PFSK-1 (cell line): ENCODE data around the gene ARL3.

Experiments
- FOXP2 ChIP-seq: optimal IDR thresholded peaks from 2 replicates; pipeline ENCODE3; 2011; ENCODE audit warnings: borderline replicate concordance, control low read depth, inconsistent platforms; ENCODE audit not compliant: insufficient read depth; ENCODE audit errors: extremely low read length, extremely low read depth
- POLR2AphosphoS5 ChIP-seq: IDR thresholded peaks from 2 replicates; pipeline ENCODE4 v1.6.1; 2012; ENCODE audit warnings: low read depth, mild to moderate bottlenecking, control low read depth, low read length, moderate library complexity
- REST ChIP-seq, 2 experiments: IDR thresholded peaks; 2 replicates each; pipeline versions ENCODE4 v1.6.1 to v1.8.0; 2011 to 2012; ENCODE audit warnings: low read depth in 2 of 2, low read length in 2 of 2, control low read depth in 1 of 2, inconsistent platforms in 1 of 2, mild to moderate bottlenecking in 1 of 2, moderate library complexity in 1 of 2; ENCODE audit not compliant: insufficient read depth in 1 of 2
- SIN3A ChIP-seq: IDR thresholded peaks from 2 replicates; pipeline ENCODE4 v1.6.1; 2012; ENCODE audit warnings: mild to moderate bottlenecking, low read length, moderate library complexity, borderline replicate concordance; ENCODE audit not compliant: insufficient read depth
- TAF1 ChIP-seq: IDR thresholded peaks from 2 replicates; pipeline ENCODE4 v1.6.1; 2012; ENCODE audit warnings: low read length, control low read depth, borderline replicate concordance; ENCODE audit not compliant: insufficient read depth

Gene ARL3

GRCh38 chr10:102675011-102675665 is 39.1 kb downstream of the ARL3 start:
- no peak for TF ChIP-seq TAF1
- TF ChIP-seq REST (IDR thresholded peaks at IDR 0.05; ENCODE audit: insufficient read depth in 1 of 2, low read depth in 2 of 2, low read length in 2 of 2) = no peak
- TF ChIP-seq FOXP2 = no peak

DNA sequence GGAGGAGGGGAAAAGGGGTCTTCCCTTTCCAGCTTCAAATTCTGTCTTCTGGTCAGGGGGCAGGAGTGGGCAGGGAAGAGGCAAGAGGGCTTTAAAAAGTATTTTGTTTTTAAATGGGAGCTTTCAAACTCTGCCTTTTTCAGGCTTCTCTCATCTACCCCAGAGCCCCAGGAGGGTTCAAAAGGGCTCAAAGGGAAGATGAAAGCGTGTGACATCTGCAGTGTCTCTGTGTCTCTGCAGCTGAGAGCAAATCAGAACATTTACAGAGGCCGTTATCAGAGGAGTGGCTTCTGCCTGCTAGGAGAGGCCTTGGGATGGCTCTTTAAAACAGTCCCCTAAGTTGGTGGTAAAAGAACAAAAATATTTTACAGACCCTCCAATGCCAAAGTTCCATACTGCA is 39.6 kb downstream of the ARL3 start:
- TF ChIP-seq POLR2AphosphoS5 (no peak), REST (IDR thresholded peaks at IDR 0.05; ENCODE audit: insufficient read depth in 1 of 2, low read depth in 2 of 2, low read length in 2 of 2) (no peak), TAF1 (no peak)

DNA sequence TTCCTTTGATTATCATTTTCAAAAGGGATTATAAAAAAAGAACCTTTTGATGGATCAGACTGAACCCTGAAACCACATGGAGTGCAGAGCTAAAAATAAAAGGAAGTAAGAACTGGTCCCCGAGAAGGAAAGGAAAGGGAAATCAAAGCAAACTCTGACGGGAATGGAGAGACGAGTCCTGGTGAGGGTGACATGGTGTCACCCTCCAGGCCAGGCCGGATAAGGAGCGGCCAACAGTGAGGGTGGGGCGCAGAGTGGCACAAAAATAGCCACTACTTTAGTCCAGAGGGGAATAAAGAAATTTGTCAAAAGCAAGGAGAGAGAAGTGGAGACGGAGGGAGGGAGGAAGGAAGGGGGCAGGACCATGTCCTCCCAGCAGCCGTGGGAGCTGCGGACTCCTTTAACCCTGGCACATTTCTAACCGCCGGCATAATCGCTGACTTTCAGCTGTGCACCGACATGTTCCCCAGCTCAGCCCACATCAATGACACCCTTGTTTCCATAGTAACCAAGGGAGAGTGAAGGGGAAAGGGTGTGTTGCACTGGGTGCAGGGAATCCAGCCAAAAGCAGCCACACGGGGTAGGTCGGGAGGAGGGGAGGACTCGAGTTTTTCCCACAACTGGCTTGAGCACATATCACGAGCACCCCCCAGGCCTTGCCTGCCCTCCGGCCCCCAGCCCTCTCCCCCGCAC is 40.2 kb downstream of the ARL3 start:
- TF ChIP-seq FOXP2 (no peak), TAF1 (no peak), SIN3A (no peak)

- no peak for TF ChIP-seq FOXP2
- no peak for TF ChIP-seq REST (IDR thresholded peaks at IDR 0.05; ENCODE audit: insufficient read depth in 1 of 2, low read depth in 2 of 2, low read length in 2 of 2)
- TF ChIP-seq SIN3A = no peak
- no peak for TF ChIP-seq POLR2AphosphoS5
- TF ChIP-seq TAF1 = no peak
Measured at GRCh38 chr10:102673236-102673818, 40.9 kb downstream of the ARL3 start.

DNA sequence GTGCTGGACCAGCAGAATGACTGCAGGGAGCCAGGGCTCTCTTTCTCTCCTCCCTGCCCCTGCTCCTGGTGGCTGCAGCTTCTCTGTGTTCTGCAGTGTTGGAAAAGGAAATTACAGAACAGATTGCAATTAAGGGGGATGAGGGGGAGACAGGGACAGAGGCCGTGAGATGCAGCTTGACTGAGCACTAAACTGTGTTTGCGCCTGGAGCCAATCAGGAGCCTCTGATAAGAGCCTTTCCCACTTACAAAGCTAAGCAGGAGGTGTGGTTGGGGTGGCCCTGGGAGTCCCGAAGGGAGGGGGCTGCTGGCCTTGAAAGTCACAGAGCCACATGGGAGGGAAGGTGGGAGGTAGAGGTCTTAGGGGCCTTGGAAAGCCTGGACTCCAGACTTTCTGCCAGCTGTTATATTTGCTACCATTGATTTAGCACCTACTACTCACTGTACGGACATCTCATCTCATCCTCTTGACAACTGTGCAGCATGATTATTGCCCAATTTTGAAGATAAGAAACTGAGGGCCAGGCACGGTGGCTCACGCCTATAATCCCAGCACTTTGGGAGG is 43.2 kb downstream of the ARL3 start:
- TF ChIP-seq FOXP2 (no peak), TAF1 (no peak), SIN3A (no peak), REST (IDR thresholded peaks at IDR 0.05; ENCODE audit: insufficient read depth in 1 of 2, low read depth in 2 of 2, low read length in 2 of 2) (no peak), POLR2AphosphoS5 (no peak)
